Activated CD4-positive, alpha-beta T cell treated with anti-CD3 and anti-CD28 coated beads, Interleukin-2, Interleukin-6, amounts not matched to agents 100 ng/mL and 50 ng/mL, durations not matched to agents 16 hours and 8 hours (primary cell): ENCODE results near the gene IL36G.

Source experiments
- DNase-seq: peaks from one replicate; pipeline ENCODE4 v3.0.0-alpha.2; 2020

The IL36G gene

GRCh38 chr2:113025737-113026136 lies 47.9 kb downstream of the IL36G start:
- no peak for DNase-seq

- DNase-seq: no peak
Observed at GRCh38 chr2:113027691-113028090, 49.9 kb downstream of the IL36G start.

- DNase-seq: no peak
Observed at GRCh38 chr2:113028112-113028511, 50.3 kb downstream of the IL36G start.

- no peak for DNase-seq
Observed at GRCh38 chr2:113032737-113033136, 54.9 kb downstream of the IL36G start.

GRCh38 chr2:113034016-113034415 lies 56.2 kb downstream of the IL36G start:
- no peak for DNase-seq
